Mesendoderm (in vitro differentiated cells): Measurements from ENCODE around the gene TIMM9. TPM values are rescaled to one million over a fixed set of nuclear protein-coding genes. Genes with fewer than 3 reads are reported as not detected.

Experiments
- DNase-seq: peaks from one replicate; pipeline ENCODE4 v3.0.0; 2013
- H2AK5ac ChIP-seq: 2 replicates; pipeline ENCODE4 v1.6.1; 2013; ENCODE audit warnings: low read length, inconsistent platforms
- H2BK120ac ChIP-seq: 2 replicates; pipeline ENCODE4 v1.6.1; 2013; ENCODE audit warnings: low read depth, mild to moderate bottlenecking, low read length, moderate library complexity, mixed read lengths
- H2BK15ac ChIP-seq: replicated peaks from 2 replicates; pipeline ENCODE4 v1.6.1; 2013; ENCODE audit warnings: low read depth, mild to moderate bottlenecking, moderate library complexity
- H2BK5ac ChIP-seq: 2 replicates; pipeline ENCODE4 v1.6.1; 2013; ENCODE audit warnings: low read length, inconsistent platforms
- H3K18ac ChIP-seq: 2 replicates; pipeline ENCODE4 v1.6.1; 2013; ENCODE audit warnings: mild to moderate bottlenecking, low read length, mixed read lengths
- H3K23ac ChIP-seq: one replicate; pipeline ENCODE4 v1.6.1; 2013; ENCODE audit warnings: low read length
- H3K27ac ChIP-seq: 2 replicates; pipeline ENCODE4 v1.5.1; 2013; ENCODE audit warnings: low read depth, mild to moderate bottlenecking, inconsistent platforms, low read length, moderate library complexity
- H3K27me3 ChIP-seq: 2 replicates; pipeline ENCODE4 v1.6.1; 2013; ENCODE audit warnings: low read length, control low read depth, mild to moderate bottlenecking, inconsistent platforms; ENCODE audit not compliant: insufficient read depth, poor library complexity
- H3K36me3 ChIP-seq: 2 replicates; pipeline ENCODE4 v1.6.1; 2013; ENCODE audit warnings: low read length, inconsistent platforms; ENCODE audit not compliant: control insufficient read depth, insufficient read depth
- H3K4ac ChIP-seq: one replicate; pipeline ENCODE4 v1.6.1; 2013; ENCODE audit warnings: low read depth, mild to moderate bottlenecking, low read length, moderate library complexity
- H3K4me1 ChIP-seq: 2 replicates; pipeline ENCODE4 v1.6.1; 2013; ENCODE audit warnings: low read depth, low read length, inconsistent platforms; ENCODE audit not compliant: control insufficient read depth
- H3K4me2 ChIP-seq: 2 replicates; pipeline ENCODE4 v1.6.1; 2013; ENCODE audit warnings: low read length
- H3K4me3 ChIP-seq: 2 replicates; pipeline ENCODE4 v1.5.1; 2013; ENCODE audit warnings: mild to moderate bottlenecking, low read length
- H3K56ac ChIP-seq: one replicate; pipeline ENCODE4 v1.6.1; 2013; ENCODE audit warnings: low read length
- H3K79me1 ChIP-seq: 2 replicates; pipeline ENCODE4 v1.6.1; 2013; ENCODE audit warnings: low read length, inconsistent platforms
- H3K79me2 ChIP-seq: 2 replicates; pipeline ENCODE4 v1.6.1; 2013; ENCODE audit warnings: mild to moderate bottlenecking, low read length; ENCODE audit not compliant: control insufficient read depth, insufficient read depth
- H3K9ac ChIP-seq: 2 replicates; pipeline ENCODE4 v1.6.1; 2013; ENCODE audit warnings: low read length, inconsistent platforms
- H4K5ac ChIP-seq: one replicate; pipeline ENCODE4 v1.6.1; 2013; ENCODE audit warnings: low read length
- H4K8ac ChIP-seq: one replicate; pipeline ENCODE4 v1.6.1; 2013; ENCODE audit warnings: low read depth, mild to moderate bottlenecking, control low read depth, low read length, moderate library complexity
- WGBS: extraction: QIAGEN DNeasy Blood & Tissue Kit; methylation state at CpG from one replicate; pipeline ENCODE4 v1.1.7; 2013; ENCODE audit warnings: low lambda C conversion rate, missing lambda C conversion rate; ENCODE audit not compliant: insufficient coverage; ENCODE audit errors: extremely low coverage; 5-methylcytosine and 5-hydroxymethylcytosine counted together
- polyA plus RNA-seq, 2 experiments: library from polyadenylated mRNA; stranded (reverse); fragments of 200-250 nt; gene quantifications; one replicate each; pipeline ENCODE4 v1.2.3, GENCODE V29; 2013

The TIMM9 gene
- polyA plus RNA-seq (2013, experiment 1 of 2), result 58.7 TPM
- polyA plus RNA-seq (2013, experiment 2 of 2), result 59.2 TPM

GRCh38 chr14:58427281-58428117 is at the start of gene TIMM9, which contains the start of gene KIAA0586:
Gene TIMM9 (minus strand): TSS chr14:58427531. CDS start chr14:58411945, 15,586 bp downstream.
Gene KIAA0586 (plus strand): TSS chr14:58427719. CDS start chr14:58428265, 546 bp downstream.
- peak within 1 kb of the TSS; percentile 10 for H2BK5ac ChIP-seq
- DNase-seq, result peak; percentile 99
- H2AK5ac ChIP-seq, result no peak within 1 kb of the TSS
- no peak within 1 kb of the TSS for H3K23ac ChIP-seq
- WGBS, result no CpG with 5 or more reads among the region's 33 CpGs
- no peak within 1 kb of the TSS for H2BK15ac ChIP-seq
- peaks cover 2% of the 10 kb centered on the region for H3K79me1 ChIP-seq
- no peaks in the 10 kb centered on the region for H3K27me3 ChIP-seq
- H3K4me3 ChIP-seq, result peak within 1 kb of the TSS; percentile 93
- peak within 1 kb of the TSS; percentile 7 for H4K5ac ChIP-seq
- peak within 1 kb of the TSS; percentile 81 for H3K9ac ChIP-seq
- H3K36me3 ChIP-seq, result no peaks in the 10 kb centered on the region
- peak within 1 kb of the TSS; percentile 21 for H3K18ac ChIP-seq
- H3K4ac ChIP-seq, result peak within 1 kb of the TSS; percentile 17
- peak within 1 kb of the TSS; percentile 70 for H3K4me2 ChIP-seq
- H4K8ac ChIP-seq, result peak within 1 kb of the TSS; percentile 30
- H3K27ac ChIP-seq, result no peak within 1 kb of the TSS
- H2BK120ac ChIP-seq, result no peak within 1 kb of the TSS
- peaks cover 6% of the 10 kb centered on the region for H3K79me2 ChIP-seq
- H3K56ac ChIP-seq, result peak within 1 kb of the TSS; percentile 91
- H3K4me1 ChIP-seq, result no peaks in the 10 kb centered on the region

- no peak overlapping the region for H2BK120ac ChIP-seq
- H3K4ac ChIP-seq, result no peak overlapping the region
- no peak for DNase-seq
- no peak overlapping the region for H3K18ac ChIP-seq
- no peak overlapping the region for H3K23ac ChIP-seq
- H2AK5ac ChIP-seq, result no peak overlapping the region
- no peak overlapping the region for H4K5ac ChIP-seq
- H3K27ac ChIP-seq, result no peak overlapping the region
- no peak overlapping the region for H3K4me3 ChIP-seq
- H3K4me1 ChIP-seq, result no peaks in the 10 kb centered on the region
- no peaks in the 10 kb centered on the region for H3K79me1 ChIP-seq
- WGBS, result no CpG with 5 or more reads among the region's 1 CpG
- H3K36me3 ChIP-seq, result no peaks in the 10 kb centered on the region
- H3K4me2 ChIP-seq, result no peak overlapping the region
- no peak overlapping the region for H4K8ac ChIP-seq
- H3K79me2 ChIP-seq, result no peaks in the 10 kb centered on the region
- no peak overlapping the region for H2BK5ac ChIP-seq
- no peak overlapping the region for H3K9ac ChIP-seq
- no peaks in the 10 kb centered on the region for H3K27me3 ChIP-seq
- H3K56ac ChIP-seq, result no peak overlapping the region
- no peak overlapping the region for H2BK15ac ChIP-seq
Measured at GRCh38 chr14:58476320-58476719, 49.0 kb upstream of the TIMM9 start.

- no peak overlapping the region for H3K18ac ChIP-seq
Measured at GRCh38 chr14:58469309-58469708, 42.0 kb upstream of the TIMM9 start.

GRCh38 chr14:58467575-58467974 is 40.2 kb upstream of the TIMM9 start:
- Histone ChIP-seq H2AK5ac (no peak overlapping the region), H2BK15ac (no peak overlapping the region), H3K56ac (no peak overlapping the region), H3K4ac (no peak overlapping the region), H3K27me3 (no peaks in the 10 kb centered on the region), H4K8ac (no peak overlapping the region), H3K4me2 (no peak overlapping the region), H3K9ac (no peak overlapping the region), H3K79me1 (no peaks in the 10 kb centered on the region), H3K79me2 (no peaks in the 10 kb centered on the region), H3K4me3 (no peak overlapping the region), H3K27ac (no peak overlapping the region), H3K18ac (no peak overlapping the region), H2BK120ac (no peak overlapping the region), H3K36me3 (peaks cover 3% of the 10 kb centered on the region), H3K4me1 (no peaks in the 10 kb centered on the region), H2BK5ac (no peak overlapping the region), H3K23ac (no peak overlapping the region), H4K5ac (no peak overlapping the region)
- no peak for DNase-seq
- 100% methylated on average over 1 of the region's 2 CpGs for whole genome bisulfite sequencing

More at GRCh38 chr14:58469309-58469708, 42.0 kb upstream of the TIMM9 start:
- no peak overlapping the region for H3K23ac ChIP-seq
- H2BK120ac ChIP-seq, result no peak overlapping the region
- no peaks in the 10 kb centered on the region for H3K79me2 ChIP-seq
- H3K36me3 ChIP-seq, result peaks cover 3% of the 10 kb centered on the region
- no peaks in the 10 kb centered on the region for H3K27me3 ChIP-seq
- no peak overlapping the region for H3K4me3 ChIP-seq
- H3K27ac ChIP-seq, result no peak overlapping the region
- H4K5ac ChIP-seq, result no peak overlapping the region
- H3K79me1 ChIP-seq, result no peaks in the 10 kb centered on the region
- H3K4me2 ChIP-seq, result no peak overlapping the region
- H2AK5ac ChIP-seq, result no peak overlapping the region
- no peak overlapping the region for H2BK15ac ChIP-seq
- H3K56ac ChIP-seq, result no peak overlapping the region
- no CpG with 5 or more reads among the region's 5 CpGs for WGBS
- H2BK5ac ChIP-seq, result no peak overlapping the region
- H3K9ac ChIP-seq, result no peak overlapping the region
- DNase-seq, result no peak
- no peaks in the 10 kb centered on the region for H3K4me1 ChIP-seq
- no peak overlapping the region for H3K4ac ChIP-seq
- H4K8ac ChIP-seq, result no peak overlapping the region

GRCh38 chr14:58466459-58466858 is 39.1 kb upstream of the TIMM9 start:
- no peak for DNase-seq
- no peak overlapping the region for H2BK120ac ChIP-seq
- H2BK15ac ChIP-seq, result no peak overlapping the region
- H3K79me1 ChIP-seq, result no peaks in the 10 kb centered on the region
- H4K5ac ChIP-seq, result no peak overlapping the region
- H3K4ac ChIP-seq, result no peak overlapping the region
- no peak overlapping the region for H4K8ac ChIP-seq
- no peak overlapping the region for H3K27ac ChIP-seq
- H3K56ac ChIP-seq, result no peak overlapping the region
- no peak overlapping the region for H3K23ac ChIP-seq
- no peaks in the 10 kb centered on the region for H3K4me1 ChIP-seq
- no peak overlapping the region for H3K18ac ChIP-seq
- no peaks in the 10 kb centered on the region for H3K27me3 ChIP-seq
- H3K4me3 ChIP-seq, result no peak overlapping the region
- H2BK5ac ChIP-seq, result no peak overlapping the region
- H3K79me2 ChIP-seq, result no peaks in the 10 kb centered on the region
- peaks cover 3% of the 10 kb centered on the region for H3K36me3 ChIP-seq
- no peak overlapping the region for H3K9ac ChIP-seq
- H3K4me2 ChIP-seq, result no peak overlapping the region
- H2AK5ac ChIP-seq, result no peak overlapping the region
- no CpG with 5 or more reads among the region's 1 CpG for WGBS
